ENCODE measurements around the gene GLT6D1.

GLT6D1 gene

GRCh38 chr9:135608294-135608998 lies 30.9 kb downstream of the GLT6D1 start:
- no peak for DNase-seq (ENCODE audit: low read depth in 2 of 2)

- no peak for DNase-seq (ENCODE audit: low read depth in 2 of 2)
These were observed 31.7 kb downstream of the GLT6D1 start for GRCh38 chr9:135607401-135608293.

GRCh38 chr9:135606885-135607259 lies 32.5 kb downstream of the GLT6D1 start:
- DNase-seq (ENCODE audit: low read depth in 2 of 2), result no peak

GRCh38 chr9:135605238-135605781 lies 34.0 kb downstream of the GLT6D1 start:
- no peak for DNase-seq (ENCODE audit: low read depth in 2 of 2)

GRCh38 chr9:135604437-135605237 lies 34.7 kb downstream of the GLT6D1 start:
- DNase-seq (ENCODE audit: low read depth in 2 of 2), result no peak

GRCh38 chr9:135602789-135603481 lies 36.4 kb downstream of the GLT6D1 start:
- DNase-seq (ENCODE audit: low read depth in 2 of 2), result peak in 1 of 2 donors; percentile 23

- DNase-seq (ENCODE audit: low read depth in 2 of 2), result no peak
These were observed 37.4 kb downstream of the GLT6D1 start for GRCh38 chr9:135601988-135602387.

- no peak for DNase-seq (ENCODE audit: low read depth in 2 of 2)
These were observed 39.0 kb downstream of the GLT6D1 start for GRCh38 chr9:135600296-135600817.

- DNase-seq (ENCODE audit: low read depth in 2 of 2), result no peak
These were observed 43.1 kb downstream of the GLT6D1 start for GRCh38 chr9:135596211-135596610.

GRCh38 chr9:135592625-135593024 lies 46.7 kb downstream of the GLT6D1 start:
- DNase-seq (ENCODE audit: low read depth in 2 of 2), result no peak

GRCh38 chr9:135592331-135592590 lies 47.1 kb downstream of the GLT6D1 start:
- no peak for DNase-seq (ENCODE audit: low read depth in 2 of 2)

- DNase-seq (ENCODE audit: low read depth in 2 of 2), result no peak
These were observed 47.6 kb downstream of the GLT6D1 start for GRCh38 chr9:135591506-135592330.

- no peak for DNase-seq (ENCODE audit: low read depth in 2 of 2)
These were observed 48.8 kb downstream of the GLT6D1 start for GRCh38 chr9:135590486-135591079.

- no peak for DNase-seq (ENCODE audit: low read depth in 2 of 2)
These were observed 49.5 kb downstream of the GLT6D1 start for GRCh38 chr9:135589596-135590485.

- no peak for DNase-seq (ENCODE audit: low read depth in 2 of 2)
These were observed 50.3 kb downstream of the GLT6D1 start for GRCh38 chr9:135588886-135589595.

- no peak for DNase-seq (ENCODE audit: low read depth in 2 of 2)
These were observed 51.0 kb downstream of the GLT6D1 start for GRCh38 chr9:135588371-135588770.

- DNase-seq (ENCODE audit: low read depth in 2 of 2), result no peak
These were observed 51.7 kb downstream of the GLT6D1 start for GRCh38 chr9:135587658-135588057.

GRCh38 chr9:135586601-135587109 lies 52.7 kb downstream of the GLT6D1 start:
- no peak for DNase-seq (ENCODE audit: low read depth in 2 of 2)

Data from activated CD8-positive, alpha-beta memory T cell treated with anti-CD3 and anti-CD28 coated beads for 4 hours (primary cell).